GM19372 (cell line): ENCODE measurements around the gene PNPT1.

Experiments used
- ATAC-seq: cut with Tn5 transposase; IDR thresholded peaks from one replicate; pipeline ENCODE4 v1.9.1; 2021; ENCODE audit warnings: mild to moderate bottlenecking, low read depth, moderate library complexity; ENCODE audit not compliant: unreplicated experiment

The PNPT1 gene

DNA sequence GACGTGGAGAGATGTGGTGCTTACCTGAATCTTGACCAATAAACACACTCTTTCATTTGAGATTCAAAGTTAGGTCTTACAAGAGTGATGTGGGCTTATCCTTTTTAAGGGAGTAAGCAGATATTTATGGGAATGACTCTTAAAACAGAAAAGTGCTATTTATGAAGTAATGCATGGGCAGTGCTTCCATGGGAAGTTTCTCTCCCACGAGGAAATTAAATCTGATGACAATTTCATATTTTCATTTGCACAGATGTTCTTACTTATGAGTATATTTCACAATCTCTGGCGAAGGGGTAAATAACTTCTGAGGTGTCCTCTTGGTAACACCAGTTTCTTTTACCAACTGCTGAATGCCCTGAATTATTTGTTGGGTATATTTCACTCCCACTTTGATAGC, 21.0 kb downstream of the PNPT1 start:
- ATAC-seq, result no peak

- ATAC-seq, result no peak
Observed at GRCh38 chr2:55668956-55669355, 24.7 kb downstream of the PNPT1 start.

GRCh38 chr2:55653255-55653654, 40.4 kb downstream of the PNPT1 start:
- no peak for ATAC-seq

GRCh38 chr2:55649211-55649610, 44.4 kb downstream of the PNPT1 start:
- no peak for ATAC-seq

- ATAC-seq, result no peak
Observed at GRCh38 chr2:55636831-55637230, 56.8 kb downstream of the PNPT1 start.

DNA sequence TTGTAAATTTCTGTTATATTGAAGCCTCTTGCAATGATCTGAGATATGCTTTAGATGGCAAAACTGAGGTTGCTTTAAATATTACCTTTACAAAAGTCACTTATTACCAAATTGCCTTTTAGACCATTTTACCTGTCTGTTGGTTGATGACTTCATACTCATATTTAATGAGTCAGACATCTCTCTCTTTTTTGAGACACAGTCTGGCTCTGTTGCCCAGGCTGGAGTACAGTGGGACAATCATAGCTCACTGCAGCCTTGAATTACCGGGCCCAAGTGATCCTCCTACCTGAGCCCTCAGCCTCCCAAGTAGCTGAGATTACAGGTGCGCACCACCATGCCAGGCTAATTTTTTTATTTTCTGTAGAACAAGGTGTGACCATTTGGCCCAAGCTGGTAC, 64.7 kb downstream of the PNPT1 start:
- no peak for ATAC-seq

- no peak for ATAC-seq
Observed at GRCh38 chr2:55627915-55628314, 65.7 kb downstream of the PNPT1 start.

- no peak for ATAC-seq
Observed at GRCh38 chr2:55621802-55622201, 71.8 kb downstream of the PNPT1 start.

GRCh38 chr2:55620123-55620779, 73.4 kb downstream of the PNPT1 start:
- no peak for ATAC-seq

DNA sequence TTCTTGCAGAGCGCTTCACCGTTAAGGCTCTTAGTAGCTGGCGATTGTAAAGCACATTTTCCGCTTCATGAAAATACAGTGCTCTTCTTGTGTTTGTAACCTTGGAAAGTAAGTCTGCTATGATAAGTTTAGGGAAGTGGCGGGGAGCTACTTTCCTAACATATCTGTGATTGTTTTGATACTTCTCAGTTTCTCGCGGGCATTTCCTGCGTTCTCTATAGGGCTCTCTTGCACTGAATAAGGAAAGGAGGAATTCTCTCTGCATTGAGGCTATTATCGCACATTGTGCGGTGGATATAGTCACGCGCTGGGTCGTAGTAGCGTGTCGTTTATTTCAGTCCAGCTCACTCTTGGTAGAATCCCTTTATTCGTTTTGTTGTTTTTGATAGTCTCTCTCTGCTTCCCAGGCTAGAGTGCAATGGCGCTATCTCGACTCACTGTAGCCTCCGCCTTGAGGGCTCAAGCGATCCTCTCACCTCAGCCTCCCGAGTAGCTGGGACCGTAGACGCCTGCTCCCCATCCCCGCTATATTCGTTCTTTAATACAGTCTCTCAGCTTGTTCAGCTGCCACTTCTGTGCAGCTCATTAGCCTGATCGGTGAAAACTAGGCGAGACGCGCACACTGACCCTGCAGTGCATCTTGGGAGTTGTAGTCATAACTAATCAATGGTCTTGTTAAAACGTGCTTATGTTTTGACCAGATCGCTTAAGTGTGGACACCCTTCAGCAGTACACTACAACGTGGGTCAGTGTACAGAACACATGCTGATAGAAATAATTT, 75.2 kb downstream of the PNPT1 start:
- ATAC-seq, result peak; percentile 34

GRCh38 chr2:55618025-55618274, 75.7 kb downstream of the PNPT1 start:
- no peak for ATAC-seq

- ATAC-seq, result peak; percentile 83
Observed at GRCh38 chr2:55617175-55618024, 76.2 kb downstream of the PNPT1 start, which contains the start of gene PPP4R3B. TSS of gene PPP4R3B (minus strand) at chr2:55617622. CDS start at chr2:55617285, 337 bp downstream.

DNA sequence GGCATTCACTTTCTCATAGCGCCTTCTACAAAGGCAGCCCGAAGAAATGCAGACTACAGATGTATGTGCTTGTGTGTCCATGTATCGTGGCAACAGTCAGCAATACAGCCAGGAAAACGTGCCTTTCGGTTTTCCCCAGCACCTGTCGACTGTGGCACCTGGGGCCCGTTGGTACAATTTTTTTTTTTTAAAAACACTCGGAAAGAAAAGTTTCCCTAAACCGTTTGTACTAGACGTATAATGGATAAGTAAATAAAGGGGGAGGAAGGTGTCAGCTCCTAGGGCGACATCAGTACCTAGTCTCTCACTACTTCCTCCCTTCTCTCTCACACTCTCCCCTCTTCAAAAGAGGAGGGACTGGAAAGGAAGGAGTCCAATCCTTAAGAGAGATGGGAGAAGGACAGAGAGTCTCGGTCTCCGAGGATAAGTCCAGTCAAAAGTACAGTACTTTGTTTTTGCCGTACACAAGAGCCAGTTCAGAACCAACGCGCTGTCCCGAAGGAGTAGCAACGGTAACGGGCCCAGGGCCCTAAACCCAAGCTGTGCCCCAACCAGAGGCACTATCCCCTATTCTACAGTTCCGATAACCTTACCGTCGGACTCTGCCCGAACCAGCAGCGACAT, 77.0 kb downstream of the PNPT1 start:
- ATAC-seq, result peak; percentile 14

DNA sequence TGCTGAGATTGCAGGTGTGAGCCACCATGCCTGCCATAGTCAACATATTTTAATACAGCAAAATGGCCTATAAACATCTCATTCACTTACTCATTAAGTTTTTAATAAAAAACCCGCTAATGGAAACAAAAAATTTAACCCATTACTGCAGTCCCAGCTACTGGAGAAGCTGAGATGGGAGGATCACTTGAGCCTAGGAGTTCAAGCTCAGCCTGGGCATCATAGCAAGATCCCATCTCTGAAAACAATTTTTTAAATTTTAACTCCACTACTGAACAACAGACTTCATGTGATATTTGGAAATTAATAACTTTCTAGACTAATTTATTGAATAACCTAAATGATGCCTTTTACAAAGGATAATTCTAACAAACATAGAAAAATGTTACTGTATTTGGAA, 81.6 kb downstream of the PNPT1 start:
- no peak for ATAC-seq

DNA sequence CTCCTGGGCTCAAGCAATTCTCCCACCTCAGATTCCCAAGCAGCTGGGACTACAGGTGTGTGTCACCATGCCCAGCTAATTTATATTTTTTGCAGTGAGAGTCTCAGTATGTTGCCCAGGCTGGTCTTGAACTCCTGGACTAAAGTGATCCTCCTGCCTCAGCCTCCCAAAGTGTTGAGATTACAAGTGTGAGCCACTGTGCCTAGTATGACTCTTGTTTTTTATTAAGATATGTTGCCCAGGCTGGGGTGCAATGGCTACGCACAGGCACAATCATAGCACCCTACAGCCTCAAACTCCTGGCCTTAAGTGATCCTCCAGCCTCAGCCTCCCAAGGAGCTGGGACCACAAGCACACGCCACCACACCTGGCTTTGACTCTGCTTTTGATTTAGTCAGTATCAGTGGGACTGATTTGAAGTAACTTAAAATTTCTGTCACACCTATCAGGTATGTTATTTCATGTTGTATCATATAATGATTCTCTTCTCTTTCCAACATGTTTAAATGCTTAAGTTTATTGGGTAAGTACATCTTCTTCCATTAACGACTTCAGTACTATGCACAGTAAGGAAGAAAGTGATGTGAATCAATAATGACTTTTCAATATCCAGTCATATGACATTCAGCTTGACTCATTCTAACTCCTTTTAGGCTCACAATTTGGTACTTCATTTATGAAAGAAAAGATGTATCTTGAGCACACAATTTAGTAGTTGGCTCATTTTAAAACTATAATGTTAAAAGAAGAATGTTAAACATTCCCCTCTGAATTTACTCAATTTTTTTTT, 82.5 kb downstream of the PNPT1 start:
- ATAC-seq, result no peak

GRCh38 chr2:55609938-55610578, 83.6 kb downstream of the PNPT1 start:
- ATAC-seq, result no peak

- ATAC-seq, result no peak
Observed at GRCh38 chr2:55609193-55609794, 84.3 kb downstream of the PNPT1 start.

DNA sequence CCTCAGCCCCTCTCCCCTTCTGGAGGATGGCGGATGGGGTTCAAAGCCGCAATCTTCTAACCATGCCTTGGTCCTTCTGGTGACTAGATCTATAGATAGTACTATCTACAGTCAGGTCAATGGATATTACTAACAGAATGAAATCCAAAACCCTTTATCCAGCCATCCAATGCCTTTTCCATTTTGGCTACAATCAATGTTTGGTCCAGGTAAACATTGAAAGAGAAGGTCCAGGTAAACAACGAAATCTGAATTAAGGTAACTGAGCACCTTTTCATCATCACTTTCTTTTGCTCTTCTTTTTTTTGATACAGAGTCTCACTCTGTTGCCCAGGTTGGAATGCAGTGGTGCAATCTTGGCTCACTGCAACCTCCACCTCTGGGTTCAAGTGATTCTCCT, 85.9 kb downstream of the PNPT1 start:
- no peak for ATAC-seq

DNA sequence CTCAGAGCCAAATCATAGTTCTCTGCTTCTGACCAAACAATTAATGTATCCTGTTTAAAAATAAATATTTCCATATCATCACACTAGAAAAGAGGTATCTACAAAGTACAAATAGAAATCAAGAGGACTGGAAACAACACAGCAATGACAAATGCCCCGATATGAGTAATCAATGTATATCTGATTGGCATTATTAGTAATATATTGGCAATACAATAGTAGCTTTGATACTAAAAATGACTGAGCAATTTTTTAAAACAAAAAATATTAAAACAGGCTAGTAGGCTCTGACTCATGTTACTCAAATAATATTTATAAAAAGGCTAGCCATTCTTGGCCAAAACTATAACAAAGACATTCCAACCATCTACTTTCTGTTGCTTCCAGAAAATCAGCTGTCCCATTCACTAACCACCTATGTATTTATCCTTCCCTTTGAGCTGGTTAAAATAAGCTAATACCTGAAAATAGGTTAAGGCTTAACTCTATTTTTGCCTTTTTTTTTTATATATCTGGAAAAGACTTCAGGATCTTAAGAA, 89.5 kb downstream of the PNPT1 start:
- ATAC-seq, result no peak
